Measurements from ENCODE around the gene PASK. TPM values are rescaled to one million over a fixed set of nuclear protein-coding genes. Genes with fewer than 3 reads are reported as not detected.

The PASK gene
- total RNA-seq, 1 donor from 2014 or later: 10.5 TPM

DNA sequence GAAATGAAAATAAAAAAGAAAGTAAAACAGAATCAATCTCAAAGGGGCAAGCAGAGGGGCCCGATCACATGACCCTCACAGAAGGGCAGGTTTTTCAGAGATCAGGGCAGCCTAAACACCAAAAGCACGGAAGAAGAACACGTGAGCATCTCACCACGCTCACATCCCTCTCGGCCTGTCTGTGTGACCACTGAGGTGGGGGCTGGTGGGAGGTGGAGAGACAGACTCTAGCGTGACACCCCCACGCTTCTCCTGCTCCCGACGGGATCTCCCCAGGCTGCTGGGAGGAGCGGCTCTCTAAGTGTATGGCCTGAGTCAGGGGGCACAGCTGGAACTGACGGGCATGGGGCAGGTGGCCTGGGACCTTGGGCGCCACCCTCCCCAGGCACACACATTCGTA, 23.6 kb downstream of the PASK start:
- Mint-ChIP-seq H3K27me3 (ENCODE audit: unreplicated experiment) (no peaks in the 10 kb centered on the region), H3K4me1 (ENCODE audit: unreplicated experiment) (no peaks in the 10 kb centered on the region), H3K9me3 (ENCODE audit: unreplicated experiment) (peaks cover 8% of the 10 kb centered on the region), H3K4me3 (ENCODE audit: unreplicated experiment) (no peak overlapping the region), H3K27ac (ENCODE audit: unreplicated experiment) (no peak overlapping the region), H3K36me3 (ENCODE audit: unreplicated experiment) (peaks cover 11% of the 10 kb centered on the region)
- TF ChIP-seq, protein P1, sequence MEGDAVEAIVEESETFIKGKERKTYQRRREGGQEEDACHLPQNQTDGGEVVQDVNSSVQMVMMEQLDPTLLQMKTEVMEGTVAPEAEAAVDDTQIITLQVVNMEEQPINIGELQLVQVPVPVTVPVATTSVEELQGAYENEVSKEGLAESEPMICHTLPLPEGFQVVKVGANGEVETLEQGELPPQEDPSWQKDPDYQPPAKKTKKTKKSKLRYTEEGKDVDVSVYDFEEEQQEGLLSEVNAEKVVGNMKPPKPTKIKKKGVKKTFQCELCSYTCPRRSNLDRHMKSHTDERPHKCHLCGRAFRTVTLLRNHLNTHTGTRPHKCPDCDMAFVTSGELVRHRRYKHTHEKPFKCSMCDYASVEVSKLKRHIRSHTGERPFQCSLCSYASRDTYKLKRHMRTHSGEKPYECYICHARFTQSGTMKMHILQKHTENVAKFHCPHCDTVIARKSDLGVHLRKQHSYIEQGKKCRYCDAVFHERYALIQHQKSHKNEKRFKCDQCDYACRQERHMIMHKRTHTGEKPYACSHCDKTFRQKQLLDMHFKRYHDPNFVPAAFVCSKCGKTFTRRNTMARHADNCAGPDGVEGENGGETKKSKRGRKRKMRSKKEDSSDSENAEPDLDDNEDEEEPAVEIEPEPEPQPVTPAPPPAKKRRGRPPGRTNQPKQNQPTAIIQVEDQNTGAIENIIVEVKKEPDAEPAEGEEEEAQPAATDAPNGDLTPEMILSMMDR (IDR thresholded peaks at IDR 0.05): no peak
- DNase-seq (ENCODE audit: extremely low spot score, unreplicated experiment): no peak

DNA sequence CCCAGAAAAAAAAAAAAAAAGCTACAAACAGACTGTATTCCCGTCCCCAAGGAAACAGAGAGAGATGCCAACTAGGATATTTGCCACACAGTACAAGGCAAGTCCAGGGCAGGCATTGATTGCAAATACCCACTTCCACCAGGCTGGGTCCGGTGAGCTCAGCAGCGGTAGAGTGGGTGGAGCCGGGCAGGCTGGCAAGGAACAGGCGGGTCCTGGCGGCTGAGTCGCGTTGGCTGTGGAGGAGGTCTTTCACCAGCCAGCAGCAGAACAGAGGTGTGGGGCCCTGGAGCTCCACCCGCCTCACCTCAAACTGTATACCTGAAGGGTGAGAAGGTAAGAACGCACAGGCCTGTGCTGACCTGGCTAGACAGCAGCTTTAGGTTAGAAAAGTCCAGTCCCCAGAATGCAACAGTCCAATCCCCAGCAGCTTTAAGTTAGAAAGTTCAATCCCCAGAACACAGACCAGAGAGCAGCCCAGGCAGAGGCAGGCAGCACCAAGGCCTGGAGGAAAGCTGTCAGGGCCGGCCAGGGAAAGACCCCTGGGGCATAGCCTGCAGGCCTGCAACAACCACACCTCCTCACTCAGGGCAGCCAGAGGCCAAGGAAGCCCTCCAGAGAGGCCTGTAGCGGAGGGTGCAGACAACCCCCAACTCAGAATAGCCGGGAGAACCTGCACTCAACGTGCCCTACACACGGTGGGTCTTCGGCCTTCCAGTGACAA, 25.3 kb downstream of the PASK start:
- Mint-ChIP-seq H3K36me3 (ENCODE audit: unreplicated experiment) (peaks cover 14% of the 10 kb centered on the region), H3K27me3 (ENCODE audit: unreplicated experiment) (no peaks in the 10 kb centered on the region), H3K4me3 (ENCODE audit: unreplicated experiment) (no peak overlapping the region), H3K9me3 (ENCODE audit: unreplicated experiment) (peaks cover 8% of the 10 kb centered on the region), H3K27ac (ENCODE audit: unreplicated experiment) (no peak overlapping the region), H3K4me1 (ENCODE audit: unreplicated experiment) (no peaks in the 10 kb centered on the region)
- DNase-seq (ENCODE audit: extremely low spot score, unreplicated experiment): no peak
- TF ChIP-seq, protein P1 (IDR thresholded peaks at IDR 0.05): no peak

DNA sequence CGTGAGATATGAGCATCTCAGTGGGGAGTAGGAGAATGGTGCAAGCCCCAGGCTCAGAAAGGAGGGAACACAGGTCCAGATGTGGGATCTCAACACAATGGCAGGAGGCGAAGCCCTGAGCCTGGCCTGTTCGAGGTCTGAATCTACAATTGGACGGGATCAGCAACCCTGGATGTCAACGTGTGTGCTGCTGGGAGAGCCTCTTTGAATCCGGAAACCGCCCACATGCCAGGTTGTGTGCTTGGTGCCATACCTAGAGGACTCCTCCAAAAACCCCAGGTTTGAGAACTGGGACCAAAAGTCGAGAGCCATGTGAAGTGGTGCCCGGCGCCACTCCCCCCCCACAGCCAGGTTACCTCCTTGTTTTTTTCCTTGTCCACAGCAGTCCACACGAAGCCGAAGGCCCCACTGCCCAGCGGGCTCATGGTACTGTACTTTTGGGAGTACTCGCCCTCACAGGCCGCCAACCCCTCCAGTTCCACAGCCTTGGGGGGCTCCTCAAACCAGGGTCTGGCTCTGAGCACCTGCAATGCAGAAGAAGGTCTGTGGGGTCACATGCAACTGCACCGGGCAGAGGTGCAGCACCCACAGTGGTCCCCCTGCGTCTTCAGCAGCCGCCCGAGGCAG, 26.8 kb downstream of the PASK start:
- Mint-ChIP-seq H3K4me3 (ENCODE audit: unreplicated experiment) (no peak overlapping the region), H3K4me1 (ENCODE audit: unreplicated experiment) (no peaks in the 10 kb centered on the region), H3K9me3 (ENCODE audit: unreplicated experiment) (peaks cover 8% of the 10 kb centered on the region), H3K27me3 (ENCODE audit: unreplicated experiment) (no peaks in the 10 kb centered on the region), H3K36me3 (ENCODE audit: unreplicated experiment) (peaks cover 14% of the 10 kb centered on the region), H3K27ac (ENCODE audit: unreplicated experiment) (no peak overlapping the region)
- TF ChIP-seq, protein P1 (IDR thresholded peaks at IDR 0.05): no peak
- no peak for DNase-seq (ENCODE audit: extremely low spot score, unreplicated experiment)

DNA sequence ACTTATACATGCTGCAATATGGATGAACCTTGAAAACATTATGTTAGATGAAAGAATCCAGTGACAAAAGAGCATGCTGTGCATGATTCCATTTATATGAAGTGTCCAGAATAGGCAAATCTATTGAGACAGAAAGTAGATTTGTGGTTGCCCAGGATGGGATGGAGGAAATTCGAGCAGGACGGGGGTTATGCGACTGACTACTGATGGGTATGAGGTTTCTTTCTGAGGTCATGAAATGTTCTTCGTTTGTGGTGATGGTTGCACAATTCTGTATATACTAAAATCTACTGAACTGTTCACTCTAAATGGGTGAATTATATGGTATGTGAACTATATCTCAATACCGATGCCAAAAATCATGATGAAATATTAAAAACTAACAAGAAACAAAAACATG, 28.3 kb downstream of the PASK start:
- Mint-ChIP-seq H3K4me3 (ENCODE audit: unreplicated experiment) (no peak overlapping the region), H3K27ac (ENCODE audit: unreplicated experiment) (no peak overlapping the region), H3K27me3 (ENCODE audit: unreplicated experiment) (no peaks in the 10 kb centered on the region), H3K9me3 (ENCODE audit: unreplicated experiment) (peaks cover 8% of the 10 kb centered on the region), H3K36me3 (ENCODE audit: unreplicated experiment) (peaks cover 14% of the 10 kb centered on the region), H3K4me1 (ENCODE audit: unreplicated experiment) (no peaks in the 10 kb centered on the region)
- DNase-seq (ENCODE audit: extremely low spot score, unreplicated experiment): no peak
- TF ChIP-seq, protein P1 (IDR thresholded peaks at IDR 0.05): no peak

DNA sequence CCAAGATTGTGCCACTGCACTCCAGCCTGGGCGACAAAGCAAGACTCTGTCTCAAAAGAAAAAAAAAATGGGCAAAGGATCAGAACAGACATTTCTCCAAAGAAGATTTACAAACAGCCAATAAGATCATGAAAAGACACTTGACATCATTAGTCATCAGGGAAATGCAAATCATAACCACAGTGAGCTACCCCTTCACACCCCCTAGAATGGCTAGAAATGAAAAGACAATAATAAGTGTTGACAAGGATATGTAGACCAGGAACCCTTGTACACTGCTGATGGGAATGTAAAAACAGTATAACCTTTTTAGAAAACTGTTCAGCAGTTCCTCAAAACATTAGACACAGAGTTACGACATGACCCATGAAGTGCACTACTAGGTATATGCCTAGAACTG, 28.8 kb downstream of the PASK start:
- Mint-ChIP-seq H3K4me1 (ENCODE audit: unreplicated experiment) (no peaks in the 10 kb centered on the region), H3K27ac (ENCODE audit: unreplicated experiment) (no peak overlapping the region), H3K4me3 (ENCODE audit: unreplicated experiment) (no peak overlapping the region), H3K9me3 (ENCODE audit: unreplicated experiment) (peaks cover 8% of the 10 kb centered on the region), H3K27me3 (ENCODE audit: unreplicated experiment) (no peaks in the 10 kb centered on the region), H3K36me3 (ENCODE audit: unreplicated experiment) (peaks cover 14% of the 10 kb centered on the region)
- DNase-seq (ENCODE audit: extremely low spot score, unreplicated experiment): no peak
- TF ChIP-seq, protein P1 (IDR thresholded peaks at IDR 0.05): no peak

Data from osteocyte (in vitro differentiated cells).